Measurements from ENCODE around the gene NADK2.

NADK2 gene

DNA sequence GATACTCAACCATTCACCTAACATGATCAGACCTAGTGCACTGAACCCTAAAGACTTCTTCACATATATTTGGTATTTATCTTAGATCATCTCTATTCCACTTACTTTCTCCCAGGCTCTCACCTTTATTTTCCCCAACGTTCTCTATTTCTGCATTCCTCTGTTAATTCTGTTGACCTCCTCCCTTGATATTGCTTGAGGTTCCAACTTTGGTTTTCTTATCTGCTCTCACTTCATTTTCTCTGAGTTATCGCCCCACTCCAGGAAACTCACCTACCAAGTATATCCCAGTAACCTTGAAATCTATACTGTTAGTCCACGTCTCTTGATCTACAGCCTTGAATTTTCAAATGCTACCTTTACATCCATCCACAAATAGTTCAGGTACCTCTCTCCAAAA is 9.2 kb downstream of the NADK2 start:
- Histone ChIP-seq H3K4me3 (ENCODE audit: low read length in 2 of 2) (no peak overlapping the region), H3K9ac (ENCODE audit: low read length in 2 of 2) (no peak overlapping the region), H3K27ac (ENCODE audit: low read length) (no peak overlapping the region), H3K4me1 (ENCODE audit: control insufficient read depth, insufficient read depth, low read length) (no peaks in the 10 kb centered on the region), H3K9me3 (ENCODE audit: control insufficient read depth in 2 of 2, low read length in 2 of 2) (no peaks in the 10 kb centered on the region), H3K36me3 (ENCODE audit: control insufficient read depth in 2 of 2, insufficient read depth in 2 of 2, low read length in 2 of 2) (no peaks in the 10 kb centered on the region), H3K27me3 (ENCODE audit: control insufficient read depth in 1 of 2, insufficient read depth in 2 of 2, low read length in 2 of 2) (no peaks in the 10 kb centered on the region)

DNA sequence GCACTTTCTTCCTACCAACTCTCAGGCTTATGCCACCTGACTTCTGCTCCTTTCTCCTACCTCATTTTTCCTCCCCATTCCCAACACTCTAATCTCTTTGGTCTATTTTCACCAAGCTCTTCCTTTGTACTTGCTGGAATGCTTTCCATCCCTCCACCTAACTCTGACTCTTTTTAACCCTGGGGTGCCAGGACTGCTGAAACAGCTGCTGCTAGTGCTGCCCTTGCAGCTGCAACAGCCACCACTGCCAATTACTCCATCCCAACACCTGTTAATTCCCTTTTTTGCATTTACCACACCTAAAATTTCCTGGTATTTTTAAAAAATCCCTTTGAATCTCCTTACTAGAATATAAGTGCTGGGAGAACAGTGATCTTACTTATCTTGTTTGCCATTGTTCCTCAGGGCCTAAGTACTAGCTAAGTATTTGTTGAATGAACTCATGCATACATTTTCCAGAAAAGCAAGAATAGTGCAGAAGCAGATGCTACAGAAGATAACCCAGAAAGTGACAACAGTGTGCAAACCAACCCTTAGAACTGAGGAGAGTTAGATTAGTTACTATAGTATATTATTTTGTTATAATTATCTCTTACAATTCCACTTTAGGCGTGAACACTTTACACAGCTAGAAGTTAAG is 11.5 kb downstream of the NADK2 start:
- peaks cover 0 to 4% of the 10 kb centered on the region in 2 donors for H3K36me3 ChIP-seq (ENCODE audit: control insufficient read depth in 2 of 2, insufficient read depth in 2 of 2, low read length in 2 of 2)
- H3K9ac ChIP-seq (ENCODE audit: low read length in 2 of 2), result no peak overlapping the region
- H3K4me1 ChIP-seq (ENCODE audit: control insufficient read depth, insufficient read depth, low read length), result no peaks in the 10 kb centered on the region
- no peaks in the 10 kb centered on the region for H3K27me3 ChIP-seq (ENCODE audit: control insufficient read depth in 1 of 2, insufficient read depth in 2 of 2, low read length in 2 of 2)
- no peak overlapping the region for H3K4me3 ChIP-seq (ENCODE audit: low read length in 2 of 2)
- H3K27ac ChIP-seq (ENCODE audit: low read length), result no peak overlapping the region
- no peaks in the 10 kb centered on the region for H3K9me3 ChIP-seq (ENCODE audit: control insufficient read depth in 2 of 2, low read length in 2 of 2)

GRCh38 chr5:36228505-36228904 is 13.2 kb downstream of the NADK2 start:
- Histone ChIP-seq H3K27ac (ENCODE audit: low read length) (no peak overlapping the region), H3K36me3 (ENCODE audit: control insufficient read depth in 2 of 2, insufficient read depth in 2 of 2, low read length in 2 of 2) (peaks cover 3 to 7% of the 10 kb centered on the region in 2 donors), H3K27me3 (ENCODE audit: control insufficient read depth in 1 of 2, insufficient read depth in 2 of 2, low read length in 2 of 2) (no peaks in the 10 kb centered on the region), H3K9ac (ENCODE audit: low read length in 2 of 2) (no peak overlapping the region), H3K9me3 (ENCODE audit: control insufficient read depth in 2 of 2, low read length in 2 of 2) (no peaks in the 10 kb centered on the region), H3K4me3 (ENCODE audit: low read length in 2 of 2) (no peak overlapping the region), H3K4me1 (ENCODE audit: control insufficient read depth, insufficient read depth, low read length) (no peaks in the 10 kb centered on the region)

GRCh38 chr5:36227046-36227445 is 14.7 kb downstream of the NADK2 start:
- no peak overlapping the region for H3K9ac ChIP-seq (ENCODE audit: low read length in 2 of 2)
- H3K36me3 ChIP-seq (ENCODE audit: control insufficient read depth in 2 of 2, insufficient read depth in 2 of 2, low read length in 2 of 2), result peaks cover 3 to 7% of the 10 kb centered on the region in 2 donors
- no peak overlapping the region for H3K4me3 ChIP-seq (ENCODE audit: low read length in 2 of 2)
- no peaks in the 10 kb centered on the region for H3K9me3 ChIP-seq (ENCODE audit: control insufficient read depth in 2 of 2, low read length in 2 of 2)
- no peaks in the 10 kb centered on the region for H3K27me3 ChIP-seq (ENCODE audit: control insufficient read depth in 1 of 2, insufficient read depth in 2 of 2, low read length in 2 of 2)
- peaks cover 4% of the 10 kb centered on the region for H3K4me1 ChIP-seq (ENCODE audit: control insufficient read depth, insufficient read depth, low read length)
- H3K27ac ChIP-seq (ENCODE audit: low read length), result no peak overlapping the region

DNA sequence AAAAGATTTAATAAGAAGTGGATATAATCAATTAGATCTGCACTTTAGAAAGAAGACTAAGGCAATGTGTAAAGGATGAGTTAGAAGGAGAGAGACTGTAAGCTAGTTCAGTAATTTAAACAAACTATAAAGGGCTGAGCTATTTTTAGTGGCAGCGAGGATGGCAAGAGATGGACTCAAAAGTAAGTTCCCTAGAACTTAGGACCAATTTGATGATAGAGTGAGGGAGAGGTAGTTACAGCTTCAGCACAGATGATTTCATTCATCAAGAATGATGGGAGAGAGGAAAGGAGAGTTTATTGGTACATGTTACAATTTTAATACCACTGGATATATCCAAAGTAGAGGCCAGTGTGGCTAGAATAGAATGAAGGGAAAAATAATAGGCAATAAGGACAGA is 19.1 kb downstream of the NADK2 start:
- Histone ChIP-seq H3K36me3 (ENCODE audit: control insufficient read depth in 2 of 2, insufficient read depth in 2 of 2, low read length in 2 of 2) (peaks cover 10 to 23% of the 10 kb centered on the region in 2 donors), H3K9me3 (ENCODE audit: control insufficient read depth in 2 of 2, low read length in 2 of 2) (no peaks in the 10 kb centered on the region), H3K4me3 (ENCODE audit: low read length in 2 of 2) (no peak overlapping the region)

GRCh38 chr5:36217988-36218387 is 23.7 kb downstream of the NADK2 start:
- Histone ChIP-seq H3K4me1 (ENCODE audit: control insufficient read depth, insufficient read depth, low read length) (peaks cover 4% of the 10 kb centered on the region), H3K36me3 (ENCODE audit: control insufficient read depth in 2 of 2, insufficient read depth in 2 of 2, low read length in 2 of 2) (peaks cover 8 to 23% of the 10 kb centered on the region in 2 donors), H3K27ac (ENCODE audit: low read length) (no peak overlapping the region), H3K9me3 (ENCODE audit: control insufficient read depth in 2 of 2, low read length in 2 of 2) (no peaks in the 10 kb centered on the region), H3K4me3 (ENCODE audit: low read length in 2 of 2) (no peak overlapping the region), H3K27me3 (ENCODE audit: control insufficient read depth in 1 of 2, insufficient read depth in 2 of 2, low read length in 2 of 2) (no peaks in the 10 kb centered on the region), H3K9ac (ENCODE audit: low read length in 2 of 2) (no peak overlapping the region)

More for the DNA sequence above, 19.1 kb downstream of the NADK2 start:
- Histone ChIP-seq H3K27ac (ENCODE audit: low read length) (no peak overlapping the region), H3K4me1 (ENCODE audit: control insufficient read depth, insufficient read depth, low read length) (peaks cover 4% of the 10 kb centered on the region), H3K9ac (ENCODE audit: low read length in 2 of 2) (no peak overlapping the region), H3K27me3 (ENCODE audit: control insufficient read depth in 1 of 2, insufficient read depth in 2 of 2, low read length in 2 of 2) (no peaks in the 10 kb centered on the region)

GRCh38 chr5:36217567-36217966 is 24.2 kb downstream of the NADK2 start:
- no peak overlapping the region for H3K27ac ChIP-seq (ENCODE audit: low read length)
- no peaks in the 10 kb centered on the region for H3K9me3 ChIP-seq (ENCODE audit: control insufficient read depth in 2 of 2, low read length in 2 of 2)
- H3K9ac ChIP-seq (ENCODE audit: low read length in 2 of 2), result no peak overlapping the region
- no peak overlapping the region for H3K4me3 ChIP-seq (ENCODE audit: low read length in 2 of 2)
- H3K27me3 ChIP-seq (ENCODE audit: control insufficient read depth in 1 of 2, insufficient read depth in 2 of 2, low read length in 2 of 2), result no peaks in the 10 kb centered on the region
- peaks cover under 1% of the 10 kb centered on the region for H3K4me1 ChIP-seq (ENCODE audit: control insufficient read depth, insufficient read depth, low read length)
- H3K36me3 ChIP-seq (ENCODE audit: control insufficient read depth in 2 of 2, insufficient read depth in 2 of 2, low read length in 2 of 2), result peaks cover 12 to 23% of the 10 kb centered on the region in 2 donors

DNA sequence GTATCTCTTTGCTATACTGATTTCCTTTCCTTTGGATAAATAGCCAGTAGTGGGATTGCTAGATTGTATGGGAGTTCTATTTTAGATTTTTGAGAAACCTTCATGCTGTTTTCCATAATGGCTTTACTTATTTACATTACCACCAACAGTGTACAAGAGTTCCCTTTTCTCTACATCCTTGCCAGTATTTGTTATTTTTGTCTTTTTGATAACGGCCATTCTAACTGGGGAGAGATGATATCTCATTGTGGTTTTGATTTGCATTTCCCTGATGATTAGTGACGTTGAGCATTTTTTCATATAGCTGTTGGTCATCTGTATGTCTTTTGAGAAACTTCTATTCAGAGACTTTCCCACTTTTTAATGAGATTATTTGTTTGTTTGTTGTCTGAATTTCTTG is 25.8 kb downstream of the NADK2 start:
- Histone ChIP-seq H3K27ac (ENCODE audit: low read length) (no peak overlapping the region), H3K36me3 (ENCODE audit: control insufficient read depth in 2 of 2, insufficient read depth in 2 of 2, low read length in 2 of 2) (peaks cover 11 to 21% of the 10 kb centered on the region in 2 donors), H3K9ac (ENCODE audit: low read length in 2 of 2) (no peak overlapping the region), H3K9me3 (ENCODE audit: control insufficient read depth in 2 of 2, low read length in 2 of 2) (no peaks in the 10 kb centered on the region), H3K27me3 (ENCODE audit: control insufficient read depth in 1 of 2, insufficient read depth in 2 of 2, low read length in 2 of 2) (no peaks in the 10 kb centered on the region), H3K4me3 (ENCODE audit: low read length in 2 of 2) (no peak overlapping the region), H3K4me1 (ENCODE audit: control insufficient read depth, insufficient read depth, low read length) (no peaks in the 10 kb centered on the region)

DNA sequence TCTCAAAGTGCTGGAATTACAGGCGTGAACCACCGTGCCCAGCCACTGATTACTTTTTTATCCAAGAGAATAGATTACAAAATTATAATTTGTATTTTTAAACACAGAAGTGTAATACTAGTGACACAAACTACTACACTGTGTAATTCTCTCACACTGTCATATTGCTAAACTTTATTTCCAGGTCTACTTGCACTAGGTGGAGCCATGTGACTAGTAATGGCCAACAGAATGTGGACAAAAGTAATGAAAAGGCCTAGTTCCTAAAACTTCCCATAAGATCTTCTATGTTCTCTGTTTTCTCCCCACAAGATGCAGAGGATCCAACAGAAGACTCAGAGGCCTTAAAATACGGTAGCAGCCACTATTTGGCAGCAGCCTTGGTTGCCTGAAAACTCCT is 27.3 kb downstream of the NADK2 start:
- H3K27ac ChIP-seq (ENCODE audit: low read length), result no peak overlapping the region
- no peaks in the 10 kb centered on the region for H3K27me3 ChIP-seq (ENCODE audit: control insufficient read depth in 1 of 2, insufficient read depth in 2 of 2, low read length in 2 of 2)
- H3K36me3 ChIP-seq (ENCODE audit: control insufficient read depth in 2 of 2, insufficient read depth in 2 of 2, low read length in 2 of 2), result peaks cover 4 to 12% of the 10 kb centered on the region in 2 donors
- H3K9ac ChIP-seq (ENCODE audit: low read length in 2 of 2), result no peak overlapping the region
- no peak overlapping the region for H3K4me3 ChIP-seq (ENCODE audit: low read length in 2 of 2)
- H3K4me1 ChIP-seq (ENCODE audit: control insufficient read depth, insufficient read depth, low read length), result no peaks in the 10 kb centered on the region
- no peaks in the 10 kb centered on the region for H3K9me3 ChIP-seq (ENCODE audit: control insufficient read depth in 2 of 2, low read length in 2 of 2)

DNA sequence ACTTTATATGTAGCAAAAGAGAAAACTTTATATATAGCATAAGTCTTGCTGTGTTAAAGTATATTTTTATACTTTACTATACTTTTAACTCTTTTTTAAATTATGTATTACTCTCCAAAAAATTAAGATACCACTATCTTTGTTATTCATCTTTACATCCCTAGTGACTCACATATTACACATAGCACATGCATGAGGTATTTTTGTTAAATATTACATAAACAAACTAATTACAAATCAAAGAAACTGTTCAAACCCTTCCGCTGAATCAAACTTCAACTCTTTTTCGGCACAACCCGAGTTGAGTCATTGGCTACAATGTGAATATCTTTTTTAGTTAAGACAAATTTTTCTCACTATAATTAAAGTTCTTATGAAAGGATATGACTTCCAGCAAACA is 32.1 kb downstream of the NADK2 start:
- no peak overlapping the region for H3K4me3 ChIP-seq (ENCODE audit: low read length in 2 of 2)
- no peaks in the 10 kb centered on the region for H3K4me1 ChIP-seq (ENCODE audit: control insufficient read depth, insufficient read depth, low read length)
- H3K27ac ChIP-seq (ENCODE audit: low read length), result no peak overlapping the region
- H3K36me3 ChIP-seq (ENCODE audit: control insufficient read depth in 2 of 2, insufficient read depth in 2 of 2, low read length in 2 of 2), result peaks cover 11 to 15% of the 10 kb centered on the region in 2 donors
- no peak overlapping the region for H3K9ac ChIP-seq (ENCODE audit: low read length in 2 of 2)
- H3K9me3 ChIP-seq (ENCODE audit: control insufficient read depth in 2 of 2, low read length in 2 of 2), result no peaks in the 10 kb centered on the region
- no peaks in the 10 kb centered on the region for H3K27me3 ChIP-seq (ENCODE audit: control insufficient read depth in 1 of 2, insufficient read depth in 2 of 2, low read length in 2 of 2)

- Histone ChIP-seq H3K9ac (ENCODE audit: low read length in 2 of 2) (no peak overlapping the region), H3K4me3 (ENCODE audit: low read length in 2 of 2) (no peak overlapping the region), H3K4me1 (ENCODE audit: control insufficient read depth, insufficient read depth, low read length) (no peaks in the 10 kb centered on the region), H3K9me3 (ENCODE audit: control insufficient read depth in 2 of 2, low read length in 2 of 2) (no peaks in the 10 kb centered on the region), H3K27ac (ENCODE audit: low read length) (no peak overlapping the region), H3K36me3 (ENCODE audit: control insufficient read depth in 2 of 2, insufficient read depth in 2 of 2, low read length in 2 of 2) (peaks cover 11 to 15% of the 10 kb centered on the region in 2 donors), H3K27me3 (ENCODE audit: control insufficient read depth in 1 of 2, insufficient read depth in 2 of 2, low read length in 2 of 2) (no peaks in the 10 kb centered on the region)
Measured at GRCh38 chr5:36208786-36209185, 32.9 kb downstream of the NADK2 start.

All from stomach smooth muscle (tissue), 2 donors.